Prostate gland (tissue), 2 donors: Measurements from ENCODE around the gene SPINK7.

Experiments
- POLR2A ChIP-seq: fragments of 450-650 bp; IDR thresholded peaks from one replicate; pipeline ENCODE4 v1.6.1; 2016; ENCODE audit warnings: antibody characterized with exemption, mild to moderate bottlenecking
- POLR2AphosphoS5 ChIP-seq: sonication (generic); formaldehyde crosslinking; IDR thresholded peaks from one replicate; pipeline ENCODE4 v1.6.1; 2017; ENCODE audit warnings: antibody characterized with exemption
- TF ChIP-seq, protein P1 (sequence below), 4 experiments: fragments of 200-600 bp in 2 of 4; fragments of 450-650 bp in 2 of 4; sonication (generic) in 2 of 4; IDR thresholded peaks; 1 replicate in 3 of 4; 2 replicates in 1 of 4; pipeline ENCODE4 v1.5.1; 2016 to 2019; ENCODE audit warnings: antibody characterized with exemption in 4 of 4, mild to moderate bottlenecking in 2 of 4, moderate library complexity in 2 of 4

DNA sequence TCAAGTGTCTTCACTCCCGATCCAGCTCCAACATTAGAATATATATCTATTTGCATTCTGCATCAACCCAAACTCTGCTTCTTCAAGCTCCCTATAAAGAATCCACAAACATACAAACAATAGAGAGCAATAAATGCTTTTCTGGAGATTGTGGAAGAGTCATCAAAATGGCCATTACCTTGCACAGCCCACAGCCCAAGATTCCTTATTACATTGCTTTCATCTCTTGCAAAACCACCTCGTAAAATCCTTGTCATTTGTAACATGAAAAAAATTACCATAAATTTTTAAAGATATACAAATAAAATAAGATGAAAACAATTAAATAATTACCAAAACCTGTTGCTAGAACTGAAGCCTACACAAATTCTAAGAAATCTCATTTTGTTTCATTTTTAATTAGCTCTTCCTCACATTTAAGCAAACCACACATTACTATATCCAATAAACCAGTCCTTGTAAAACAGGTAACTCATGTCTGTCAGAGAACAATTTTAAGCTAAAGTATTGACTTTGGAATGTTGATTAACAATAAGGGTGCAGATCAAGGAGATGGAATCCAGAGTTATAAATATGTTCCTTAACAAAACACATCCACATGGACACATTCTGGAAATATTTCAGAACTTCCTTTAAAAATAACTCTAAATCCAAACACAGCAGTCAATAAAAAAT, 30.3 kb downstream of the SPINK7 start:
- TF ChIP-seq, protein P1, sequence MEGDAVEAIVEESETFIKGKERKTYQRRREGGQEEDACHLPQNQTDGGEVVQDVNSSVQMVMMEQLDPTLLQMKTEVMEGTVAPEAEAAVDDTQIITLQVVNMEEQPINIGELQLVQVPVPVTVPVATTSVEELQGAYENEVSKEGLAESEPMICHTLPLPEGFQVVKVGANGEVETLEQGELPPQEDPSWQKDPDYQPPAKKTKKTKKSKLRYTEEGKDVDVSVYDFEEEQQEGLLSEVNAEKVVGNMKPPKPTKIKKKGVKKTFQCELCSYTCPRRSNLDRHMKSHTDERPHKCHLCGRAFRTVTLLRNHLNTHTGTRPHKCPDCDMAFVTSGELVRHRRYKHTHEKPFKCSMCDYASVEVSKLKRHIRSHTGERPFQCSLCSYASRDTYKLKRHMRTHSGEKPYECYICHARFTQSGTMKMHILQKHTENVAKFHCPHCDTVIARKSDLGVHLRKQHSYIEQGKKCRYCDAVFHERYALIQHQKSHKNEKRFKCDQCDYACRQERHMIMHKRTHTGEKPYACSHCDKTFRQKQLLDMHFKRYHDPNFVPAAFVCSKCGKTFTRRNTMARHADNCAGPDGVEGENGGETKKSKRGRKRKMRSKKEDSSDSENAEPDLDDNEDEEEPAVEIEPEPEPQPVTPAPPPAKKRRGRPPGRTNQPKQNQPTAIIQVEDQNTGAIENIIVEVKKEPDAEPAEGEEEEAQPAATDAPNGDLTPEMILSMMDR (IDR thresholded peaks at IDR 0.05): no peak
- no peak for TF ChIP-seq POLR2AphosphoS5
- TF ChIP-seq POLR2A: no peak
